ENCODE measurements around the gene VAMP1.
"Not testable (repeated sequence)": the region's sequence is repeated elsewhere in the genome, so short reads cannot be mapped to it uniquely, and the experiment has no call there.

VAMP1 gene

GRCh38 chr12:6470375-6471163 lies at the start of gene VAMP1:
Gene VAMP1, minus strand, starts transcription at chr12:6470677. Its CDS starts 146 bp downstream, at chr12:6470531.
- peak; percentile 98 for DNase-seq

GRCh38 chr12:6520186-6520585 lies 49.7 kb upstream of the VAMP1 start:
- DNase-seq: no peak

- no peak for DNase-seq
Observed at GRCh38 chr12:6508087-6508486, 37.6 kb upstream of the VAMP1 start.

GRCh38 chr12:6507102-6507998 lies 36.9 kb upstream of the VAMP1 start:
- no peak for DNase-seq

GRCh38 chr12:6500466-6500865 lies 30.0 kb upstream of the VAMP1 start:
- no peak for DNase-seq

- not testable (repeated sequence) for DNase-seq
Observed at GRCh38 chr12:6497291-6497690, 26.8 kb upstream of the VAMP1 start.

- DNase-seq: no peak
Observed at GRCh38 chr12:6494968-6495367, 24.5 kb upstream of the VAMP1 start.

GRCh38 chr12:6494258-6494743 lies 23.8 kb upstream of the VAMP1 start:
- peak; percentile 5 for DNase-seq

- DNase-seq: peak; percentile 95
Observed at GRCh38 chr12:6493497-6494257, 23.2 kb upstream of the VAMP1 start, which contains the start of gene NCAPD2. Gene NCAPD2, plus strand, starts transcription at chr12:6494102. Its CDS starts 997 bp downstream, at chr12:6495099.

GRCh38 chr12:6492838-6493496 lies 22.5 kb upstream of the VAMP1 start, which contains the start of gene MRPL51:
Gene MRPL51, minus strand, starts transcription at chr12:6493262. Its CDS starts 126 bp downstream, at chr12:6493136.
- peak; percentile 99 for DNase-seq

GRCh38 chr12:6490673-6491072 lies 20.2 kb upstream of the VAMP1 start:
- DNase-seq: not testable (repeated sequence)

GRCh38 chr12:6489449-6489848 lies 19.0 kb upstream of the VAMP1 start:
- no peak for DNase-seq

- no peak for DNase-seq
Observed at GRCh38 chr12:6488240-6488639, 17.8 kb upstream of the VAMP1 start.

GRCh38 chr12:6478416-6478815 lies 7.9 kb upstream of the VAMP1 start:
- no peak for DNase-seq

GRCh38 chr12:6477601-6478377 lies 7.3 kb upstream of the VAMP1 start:
- DNase-seq: not testable (repeated sequence)

GRCh38 chr12:6476489-6476888 lies 6.0 kb upstream of the VAMP1 start:
- DNase-seq: no peak

- DNase-seq: not testable (repeated sequence)
Observed at GRCh38 chr12:6475233-6475975, 4.9 kb upstream of the VAMP1 start.

- DNase-seq: no peak
Observed at GRCh38 chr12:6472491-6472890, 2.0 kb upstream of the VAMP1 start.

GRCh38 chr12:6471989-6472360 lies 1.5 kb upstream of the VAMP1 start:
- no peak for DNase-seq

- DNase-seq: no peak
Observed at GRCh38 chr12:6469609-6470374, 685 bp downstream of the VAMP1 start.
